ENCODE data around the gene PIGU. TPM values are rescaled to one million over a fixed set of nuclear protein-coding genes. Genes with fewer than 3 reads are reported as not detected.

The PIGU gene
- total and polyA plus RNA-seq, 7 donors = 9.5 to 34.2 (median 15.0) TPM

GRCh38 chr20:34512955-34513419, 163.9 kb downstream of the PIGU start:
- Histone ChIP-seq H3K4me3 (no peak overlapping the region), H3K9me3 (no peaks in the 10 kb centered on the region), H3K27ac (no peak overlapping the region), H3K4me1 (peaks cover 6% of the 10 kb centered on the region), H3K27me3 (ENCODE audit: insufficient read depth in 3 of 3, low read length in 2 of 3) (no peaks in the 10 kb centered on the region), H3K36me3 (ENCODE audit: insufficient read depth in 1 of 2, low read depth in 1 of 2) (peaks cover 3 to 40% of the 10 kb centered on the region in 2 donors)
- TF ChIP-seq CTCF (IDR thresholded peaks at IDR 0.05) = no peak
- intact Hi-C loops (cut with DNase I) = no loop called here
- DNase-seq (no peak), ATAC-seq (no peak)

GRCh38 chr20:34512266-34512954, 164.5 kb downstream of the PIGU start:
- no peaks in the 10 kb centered on the region for H3K27me3 ChIP-seq (ENCODE audit: insufficient read depth in 3 of 3, low read length in 2 of 3)
- no peak for DNase-seq
- intact Hi-C loops (cut with DNase I) = no loop called here
- H3K4me1 ChIP-seq = peaks cover under 1% of the 10 kb centered on the region
- WGBS, 3 donors = 82 to 91% (median 88%) methylated on average over 4 of the region's 4 CpGs
- no peak overlapping the region for H3K27ac ChIP-seq
- H3K36me3 ChIP-seq (ENCODE audit: insufficient read depth in 1 of 2, low read depth in 1 of 2) = peaks cover 3 to 46% of the 10 kb centered on the region in 2 donors
- H3K4me3 ChIP-seq = no peak overlapping the region
- H3K9me3 ChIP-seq = no peaks in the 10 kb centered on the region
- ATAC-seq = no peak
- no peak for TF ChIP-seq CTCF (IDR thresholded peaks at IDR 0.05)

GRCh38 chr20:34511891-34512265, 165.0 kb downstream of the PIGU start:
- H3K9me3 ChIP-seq = no peaks in the 10 kb centered on the region
- peaks cover 3 to 51% of the 10 kb centered on the region in 2 donors for H3K36me3 ChIP-seq (ENCODE audit: insufficient read depth in 1 of 2, low read depth in 1 of 2)
- H3K4me3 ChIP-seq = no peak overlapping the region
- no peak for TF ChIP-seq CTCF (IDR thresholded peaks at IDR 0.05)
- no peak overlapping the region for H3K27ac ChIP-seq
- DNase-seq (no peak), ATAC-seq (no peak)
- H3K27me3 ChIP-seq (ENCODE audit: insufficient read depth in 3 of 3, low read length in 2 of 3) = no peaks in the 10 kb centered on the region
- 87 to 95% (median 95%) methylated on average over 3 of the region's 3 CpGs for WGBS, 3 donors
- H3K4me1 ChIP-seq = no peaks in the 10 kb centered on the region
- intact Hi-C loops (cut with DNase I) = no loop called here

GRCh38 chr20:34510575-34510974, 166.3 kb downstream of the PIGU start:
- ATAC-seq = no peak
- no peaks in the 10 kb centered on the region for H3K4me1 ChIP-seq
- H3K27ac ChIP-seq = no peak overlapping the region
- no peak for DNase-seq
- TF ChIP-seq CTCF (IDR thresholded peaks at IDR 0.05) = no peak
- no peaks in the 10 kb centered on the region for H3K27me3 ChIP-seq (ENCODE audit: insufficient read depth in 3 of 3, low read length in 2 of 3)
- intact Hi-C loops (cut with DNase I) = no loop called here
- H3K9me3 ChIP-seq = no peaks in the 10 kb centered on the region
- WGBS, 3 donors = 88 to 97% (median 96%) methylated on average over 1 of the region's 1 CpG
- peaks cover 3 to 64% of the 10 kb centered on the region in 2 donors for H3K36me3 ChIP-seq (ENCODE audit: insufficient read depth in 1 of 2, low read depth in 1 of 2)
- H3K4me3 ChIP-seq = no peak overlapping the region

Other genes with a start within 250 kb of the PIGU start
- gene DYNLRB1, start 160.7 kb downstream of the PIGU start, total RNA-seq = 100 to 1,000 TPM in 2 of 4 donors, 10 to 100 TPM in 2; 93.2 to 119 (median 99.0) TPM
- gene DYNLRB1, start 160.7 kb downstream of the PIGU start, polyA plus RNA-seq = 100 to 1,000 TPM; 166 to 179 (median 171) TPM
- gene MAP1LC3A, start 118.4 kb downstream of the PIGU start, total RNA-seq = 10 to 100 TPM; 27.4 to 44.9 (median 37.5) TPM
- gene MAP1LC3A, start 118.4 kb downstream of the PIGU start, polyA plus RNA-seq = 10 to 100 TPM; 27.4 to 90.5 (median 30.9) TPM
- gene TP53INP2, start 27.3 kb upstream of the PIGU start, total RNA-seq = 10 to 100 TPM; 22.2 to 37.4 (median 27.8) TPM
- 10 to 100 TPM; 20.5 to 42.8 (median 23.8) TPM for gene TP53INP2, start 27.3 kb upstream of the PIGU start, polyA plus RNA-seq
- 10 to 100 TPM; 11.0 to 15.7 (median 13.0) TPM for gene NCOA6, start 148.6 kb upstream of the PIGU start, total RNA-seq
- gene NCOA6, start 148.6 kb upstream of the PIGU start, polyA plus RNA-seq = 1 to 10 TPM; 5.6 to 7.2 (median 6.9) TPM
- 10 to 100 TPM; 12.8 to 36.2 (median 29.0) TPM for gene GGT7, start 195.8 kb upstream of the PIGU start, total RNA-seq
- 10 to 100 TPM in 2 of 3 donors, 1 to 10 TPM in 1; 4.8 to 32.4 (median 14.3) TPM for gene GGT7, start 195.8 kb upstream of the PIGU start, polyA plus RNA-seq
- 100 to 1,000 TPM; 106 to 161 (median 115) TPM for gene ACSS2, start 199.5 kb upstream of the PIGU start, total RNA-seq
- 10 to 100 TPM; 15.9 to 68.0 (median 56.7) TPM for gene ACSS2, start 199.5 kb upstream of the PIGU start, polyA plus RNA-seq

Data from psoas muscle (tissue), 8 donors.